Measurements from ENCODE around the gene PRPF18.

The PRPF18 gene

DNA sequence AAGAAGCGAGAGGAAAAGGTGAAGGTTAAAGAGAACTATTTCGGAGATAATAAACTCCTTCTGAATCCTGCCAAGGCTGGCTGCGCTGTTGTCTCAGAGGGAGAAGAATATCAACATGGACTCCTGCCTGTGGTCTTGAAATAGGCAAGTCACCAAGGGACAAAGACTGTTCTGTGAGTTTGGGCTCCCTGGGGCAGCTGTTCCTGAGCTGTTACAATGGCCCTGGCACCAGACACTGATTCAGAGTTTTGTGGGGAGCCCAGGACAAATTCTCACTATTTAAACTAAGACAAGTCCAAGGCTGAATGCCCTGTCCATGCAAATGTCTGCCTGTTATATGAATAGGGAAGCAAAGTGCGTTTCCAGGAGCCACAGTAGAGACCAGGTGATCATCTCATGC lies 81.4 kb downstream of the PRPF18 start:
- no peak for FAIRE-seq
- no peak for DNase-seq (ENCODE audit: low spot score)

DNA sequence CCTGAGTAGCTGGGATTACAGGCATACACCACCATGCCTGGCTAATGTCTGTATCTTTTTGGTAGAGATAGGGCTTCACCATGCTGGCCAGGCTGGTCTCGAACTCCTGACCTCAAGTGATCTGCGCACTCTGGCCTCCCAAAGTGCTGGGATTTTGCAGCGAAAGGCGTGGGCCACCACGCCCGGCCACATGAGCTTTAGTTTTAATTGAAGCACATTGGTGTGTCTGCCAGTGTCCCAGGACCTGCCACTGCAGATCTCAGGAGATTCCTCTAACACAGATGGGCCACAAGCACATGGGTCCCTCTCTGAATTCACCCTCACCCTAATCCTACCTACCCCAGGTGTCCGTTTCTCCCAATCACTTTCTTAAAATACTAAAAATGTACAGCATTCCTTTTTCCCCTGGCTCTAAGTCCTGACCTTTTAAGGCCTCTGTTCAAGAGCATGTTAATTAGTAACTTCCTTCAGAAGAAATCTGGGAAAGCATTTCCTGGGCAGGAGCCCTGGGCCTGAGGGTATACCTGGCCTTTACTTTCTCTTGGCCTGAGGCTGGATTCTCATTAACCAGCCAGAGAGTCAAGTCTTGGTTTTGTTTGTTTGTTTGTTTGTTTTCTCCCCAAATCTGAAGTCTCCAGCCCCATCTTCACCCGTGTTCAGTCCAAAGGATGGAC lies 82.6 kb downstream of the PRPF18 start:
- peak; percentile 52 for FAIRE-seq

DNA sequence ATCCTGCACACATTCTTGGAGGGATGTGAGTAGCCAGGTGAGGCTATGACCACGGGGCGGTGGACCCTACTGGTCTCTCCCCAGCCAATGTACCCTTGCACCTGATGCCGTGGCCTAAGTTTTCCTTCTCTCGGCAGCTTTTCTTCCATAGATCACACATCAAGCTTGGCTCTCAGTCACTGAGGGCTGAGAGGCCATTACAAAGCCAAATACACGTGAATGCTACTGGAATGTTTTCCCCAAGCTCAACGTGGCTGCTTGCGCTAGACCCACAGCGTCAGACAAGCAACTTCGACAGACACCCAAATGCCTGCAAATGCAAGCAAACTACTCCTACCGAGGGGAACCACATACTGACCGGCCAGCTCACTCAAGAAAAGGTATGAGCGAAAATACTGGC lies 83.1 kb downstream of the PRPF18 start:
- FAIRE-seq = no peak
- no peak for DNase-seq (ENCODE audit: low spot score)

More for the DNA sequence above, 82.6 kb downstream of the PRPF18 start:
- DNase-seq (ENCODE audit: low spot score) = no peak

DNA sequence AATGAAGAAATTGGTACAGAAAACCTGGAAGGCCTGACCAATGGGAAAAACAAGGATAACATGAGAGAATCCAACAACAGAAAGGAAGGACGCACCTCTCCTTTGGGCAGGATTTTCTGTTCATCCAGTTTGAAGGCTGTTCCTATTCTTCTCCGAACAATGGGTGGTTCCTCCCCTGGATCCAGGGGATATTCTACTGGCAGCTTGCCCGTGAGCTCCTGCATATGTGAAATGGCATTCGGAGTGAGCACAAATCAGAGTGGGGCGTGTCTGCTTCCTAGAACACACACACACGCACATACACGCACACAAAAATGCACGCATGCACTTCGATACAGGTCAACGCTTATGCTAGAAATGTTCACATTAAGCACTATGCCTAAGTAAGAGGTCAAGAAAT lies 83.5 kb downstream of the PRPF18 start:
- DNase-seq (ENCODE audit: low spot score) (no peak), FAIRE-seq (no peak)

DNA sequence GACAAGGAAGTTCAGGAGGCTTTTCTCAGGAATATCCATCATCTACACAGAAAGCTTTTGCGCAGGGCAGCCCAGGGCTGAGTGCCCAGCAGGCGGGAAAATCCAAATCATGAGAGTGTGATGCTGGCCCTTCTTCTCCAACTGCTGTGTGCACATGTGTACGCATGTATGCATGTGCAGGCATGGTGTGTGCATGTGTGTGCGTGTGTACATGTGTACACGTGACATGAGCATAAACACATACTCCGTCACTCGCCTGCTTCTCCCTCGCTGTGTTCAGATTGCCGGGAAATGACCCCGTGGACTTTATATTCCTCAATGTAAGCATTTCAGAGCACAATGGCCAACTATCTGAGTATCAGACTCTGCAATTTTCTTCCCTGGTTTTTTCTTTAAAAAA lies 85.1 kb downstream of the PRPF18 start:
- DNase-seq (ENCODE audit: low spot score) = no peak
- no peak for FAIRE-seq

DNA sequence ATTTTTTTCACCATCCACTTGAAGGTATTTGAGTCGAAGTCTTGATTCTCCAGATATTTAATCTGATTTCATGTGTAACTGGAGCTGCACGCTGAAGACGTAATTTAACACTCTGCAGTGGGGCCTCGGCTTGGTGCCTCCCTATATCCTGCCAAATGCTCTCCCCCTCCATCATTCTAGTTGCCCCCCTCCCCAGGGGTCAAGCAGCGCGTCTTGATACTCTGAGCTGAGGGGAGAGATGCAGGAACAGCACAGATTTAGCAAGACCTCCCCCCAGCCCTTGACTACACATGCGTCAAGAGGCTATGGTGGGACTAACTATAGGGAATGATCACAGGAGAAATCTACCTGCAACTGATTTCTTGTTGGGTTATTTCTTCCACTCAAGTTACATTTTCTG lies 85.8 kb downstream of the PRPF18 start:
- DNase-seq (ENCODE audit: low spot score) (no peak), FAIRE-seq (no peak)

DNA sequence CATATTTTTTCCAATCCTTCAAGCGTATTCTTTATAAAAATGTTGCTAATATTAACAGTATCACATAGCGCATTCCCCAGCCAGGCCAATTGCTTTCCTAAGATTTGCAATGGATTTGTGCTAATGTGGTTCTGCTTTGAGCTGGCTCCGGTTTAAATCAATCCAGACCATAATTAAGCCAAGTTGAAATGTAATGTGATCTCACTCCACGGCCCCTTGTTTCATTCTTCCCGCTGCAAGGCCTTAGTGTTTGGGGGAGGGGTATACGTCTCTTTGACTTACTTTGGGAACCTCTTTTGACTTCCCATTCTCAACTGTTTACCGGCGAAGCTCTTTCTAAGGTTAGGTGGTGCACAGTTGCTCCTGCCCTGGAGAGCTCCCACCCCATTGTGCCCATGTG lies 86.4 kb downstream of the PRPF18 start:
- DNase-seq (ENCODE audit: low spot score) (no peak), FAIRE-seq (no peak)

DNA sequence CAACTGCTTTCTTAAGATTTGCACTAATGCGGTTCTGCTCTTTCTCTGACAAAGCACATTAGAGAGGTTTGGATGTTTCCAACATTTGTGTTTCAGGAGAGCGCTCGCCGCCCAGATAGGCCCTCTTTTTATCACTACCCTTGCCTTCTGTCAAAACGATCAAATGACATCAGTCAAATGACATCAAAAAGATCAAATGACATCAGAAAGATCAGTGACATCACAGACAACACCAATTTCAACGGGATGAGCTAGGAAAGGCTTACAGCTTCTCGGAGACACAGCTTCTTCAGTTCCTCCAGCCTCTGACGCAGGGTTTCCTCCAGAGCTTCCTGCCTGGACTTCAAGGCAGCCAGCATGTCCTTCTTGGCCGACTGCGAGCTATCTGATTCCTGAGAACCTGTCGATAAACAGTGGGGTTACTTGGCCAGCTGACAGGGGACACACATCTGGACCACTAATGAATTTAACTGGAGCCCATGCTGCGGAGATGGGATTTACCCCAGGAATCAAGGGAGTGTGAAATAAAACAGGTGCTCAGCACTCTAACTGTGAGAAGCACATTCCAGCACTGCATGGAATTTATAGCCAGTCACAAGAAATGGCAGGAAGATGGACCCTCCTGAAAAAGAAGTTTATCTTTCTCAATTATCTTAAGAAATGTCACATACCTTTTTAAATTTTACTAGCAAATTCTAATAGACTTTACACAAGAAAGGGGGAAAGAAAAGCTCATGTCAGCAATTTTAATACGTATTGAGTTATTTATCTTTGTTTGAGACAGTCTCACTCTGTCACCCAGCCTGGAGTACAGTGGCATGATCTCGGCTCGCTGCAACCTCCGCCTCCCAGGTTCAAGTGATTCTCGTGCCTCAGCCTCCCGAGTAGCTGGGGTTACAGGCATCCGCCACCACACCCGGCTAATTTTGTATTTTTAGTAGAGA lies 88.2 kb downstream of the PRPF18 start:
- no peak for FAIRE-seq
- DNase-seq (ENCODE audit: low spot score) = no peak

DNA sequence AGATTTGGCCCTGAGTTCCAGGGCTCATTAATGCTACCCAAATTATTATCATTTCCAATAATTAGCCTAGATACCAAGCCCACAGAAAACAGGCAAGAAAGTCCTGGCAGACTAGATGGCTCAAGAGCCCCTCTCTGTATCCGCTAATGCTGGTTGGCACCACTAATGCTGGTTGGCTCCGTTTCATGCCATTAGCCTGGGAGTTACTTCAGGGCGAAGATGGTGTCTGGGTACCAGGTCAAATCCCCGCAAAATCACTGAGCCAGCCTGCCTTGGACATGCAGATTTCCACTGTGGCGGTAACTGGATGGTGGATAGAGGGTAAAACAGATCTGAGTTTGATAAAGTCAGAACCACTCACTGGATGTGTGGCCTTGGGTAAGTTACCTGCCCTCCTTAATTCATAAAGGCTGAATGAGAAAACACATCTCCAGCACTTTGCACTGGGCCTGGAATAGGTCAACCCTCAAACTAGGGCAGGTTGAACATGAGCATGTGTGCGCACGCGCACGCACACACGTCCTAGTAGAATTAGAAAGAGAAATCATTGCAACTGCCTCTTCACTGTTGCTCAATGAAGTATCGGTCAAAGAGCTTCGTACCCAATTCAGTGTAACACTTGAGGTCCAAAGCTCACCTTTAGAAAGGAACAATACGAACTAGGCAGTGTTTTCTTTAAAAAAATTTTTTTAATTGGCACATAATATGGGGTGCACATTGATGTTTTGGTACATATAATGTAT lies 91.5 kb downstream of the PRPF18 start:
- DNase-seq (ENCODE audit: low spot score) (no peak), FAIRE-seq (no peak)

All from RCC 7860 (cell line).